Activated CD8-positive, alpha-beta memory T cell treated with anti-CD3 and anti-CD28 coated beads, Interleukin-2, amount 10 ng/mL, durations not matched to agents 7 days and 5 days (primary cell): ENCODE results near the gene TPPP. TPM values are rescaled to one million over a fixed set of nuclear protein-coding genes. Genes with fewer than 3 reads are reported as not detected.
"Not testable (repeated sequence)": the region's sequence is repeated elsewhere in the genome, so short reads cannot be mapped to it uniquely, and the experiment has no call there.

Experiments
- ATAC-seq: fragments of 150-1000 bp; cut with Tn5 transposase; one replicate; pipeline ENCODE4 v1.10.0; 2021; ENCODE audit warnings: moderate library complexity
- CTCF ChIA-PET: fragments of 350-600 bp; sonication (Branson Sonifier 250); formaldehyde crosslinking; loops from one replicate; lab custom pipeline; 2021; ENCODE audit warnings: antibody characterized with exemption; lab: Charles Lee
- DNase-seq: peaks from one replicate; pipeline ENCODE4 v3.0.0-alpha.2; 2020
- H3K27ac Mint-ChIP-seq: one replicate; pipeline ENCODE4 v1.8.0; 2021; ENCODE audit warnings: mild to moderate bottlenecking, mixed read lengths
- H3K27me3 Mint-ChIP-seq: one replicate; pipeline ENCODE4 v1.8.0; 2021; ENCODE audit warnings: mixed read lengths
- H3K36me3 Mint-ChIP-seq: one replicate; pipeline ENCODE4 v1.8.0; 2021; ENCODE audit warnings: mild to moderate bottlenecking, mixed read lengths
- H3K4me1 Mint-ChIP-seq: one replicate; pipeline ENCODE4 v1.8.0; 2021; ENCODE audit warnings: mixed read lengths
- H3K4me3 Mint-ChIP-seq: one replicate; pipeline ENCODE4 v1.8.0; 2021; ENCODE audit warnings: mild to moderate bottlenecking, moderate library complexity, mixed read lengths
- H3K9me3 Mint-ChIP-seq: one replicate; pipeline ENCODE4 v1.8.0; 2022; ENCODE audit warnings: low read depth, mixed read lengths
- total RNA-seq, 2 experiments: library from RNA; stranded (reverse); gene quantifications; one replicate each; pipeline ENCODE4 v1.2.3, GENCODE V29; 2021

TPPP gene
- total RNA-seq, 2 experiments from 2014 or later: 0.16 to 0.20 TPM

DNA sequence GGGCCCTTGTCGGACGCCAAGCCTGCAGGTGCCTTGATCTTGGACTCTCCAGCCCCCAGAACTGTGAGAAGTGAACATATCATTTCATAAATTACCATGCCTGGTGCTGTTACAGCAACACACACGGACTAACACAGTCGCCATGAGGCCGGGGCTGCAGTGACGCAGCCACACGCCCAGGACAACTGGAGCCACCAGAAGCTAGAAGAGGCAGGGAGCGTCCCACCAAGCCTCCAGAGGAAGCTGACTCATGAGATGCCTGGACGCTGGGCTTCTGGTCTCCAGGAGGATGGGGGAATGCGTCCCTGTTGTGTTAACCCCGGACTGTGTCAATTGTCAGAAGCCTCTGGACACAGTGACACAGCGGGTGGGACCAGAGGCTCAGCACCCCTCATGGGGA is 6.2 kb downstream of the TPPP start:
- H3K36me3 Mint-ChIP-seq, H3K27me3 Mint-ChIP-seq, CTCF ChIA-PET, DNase-seq, H3K4me1 Mint-ChIP-seq, H3K9me3 Mint-ChIP-seq, ATAC-seq, H3K4me3 Mint-ChIP-seq, H3K27ac Mint-ChIP-seq: not testable (repeated sequence)

DNA sequence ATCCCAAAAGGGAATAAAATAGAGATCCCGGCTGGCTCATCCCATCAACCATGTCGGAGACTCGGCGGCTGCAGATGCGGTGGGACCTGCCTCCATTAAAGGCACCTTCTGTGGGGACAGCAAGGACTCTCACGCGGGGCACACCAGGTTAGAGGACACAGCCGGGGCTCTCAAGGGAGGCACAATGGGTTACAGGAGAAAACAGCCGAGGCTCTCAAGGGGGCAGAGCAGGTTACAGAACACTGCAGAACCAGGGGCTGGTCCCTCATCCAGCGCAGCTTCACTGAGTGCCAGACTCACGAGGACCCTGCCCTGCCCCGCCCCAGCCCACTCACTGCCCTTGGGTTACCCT is 7.0 kb downstream of the TPPP start:
- DNase-seq: peak; percentile 37
- H3K27me3 Mint-ChIP-seq, H3K36me3 Mint-ChIP-seq, H3K27ac Mint-ChIP-seq, H3K4me1 Mint-ChIP-seq, H3K9me3 Mint-ChIP-seq, CTCF ChIA-PET, H3K4me3 Mint-ChIP-seq, ATAC-seq: not testable (repeated sequence)

DNA sequence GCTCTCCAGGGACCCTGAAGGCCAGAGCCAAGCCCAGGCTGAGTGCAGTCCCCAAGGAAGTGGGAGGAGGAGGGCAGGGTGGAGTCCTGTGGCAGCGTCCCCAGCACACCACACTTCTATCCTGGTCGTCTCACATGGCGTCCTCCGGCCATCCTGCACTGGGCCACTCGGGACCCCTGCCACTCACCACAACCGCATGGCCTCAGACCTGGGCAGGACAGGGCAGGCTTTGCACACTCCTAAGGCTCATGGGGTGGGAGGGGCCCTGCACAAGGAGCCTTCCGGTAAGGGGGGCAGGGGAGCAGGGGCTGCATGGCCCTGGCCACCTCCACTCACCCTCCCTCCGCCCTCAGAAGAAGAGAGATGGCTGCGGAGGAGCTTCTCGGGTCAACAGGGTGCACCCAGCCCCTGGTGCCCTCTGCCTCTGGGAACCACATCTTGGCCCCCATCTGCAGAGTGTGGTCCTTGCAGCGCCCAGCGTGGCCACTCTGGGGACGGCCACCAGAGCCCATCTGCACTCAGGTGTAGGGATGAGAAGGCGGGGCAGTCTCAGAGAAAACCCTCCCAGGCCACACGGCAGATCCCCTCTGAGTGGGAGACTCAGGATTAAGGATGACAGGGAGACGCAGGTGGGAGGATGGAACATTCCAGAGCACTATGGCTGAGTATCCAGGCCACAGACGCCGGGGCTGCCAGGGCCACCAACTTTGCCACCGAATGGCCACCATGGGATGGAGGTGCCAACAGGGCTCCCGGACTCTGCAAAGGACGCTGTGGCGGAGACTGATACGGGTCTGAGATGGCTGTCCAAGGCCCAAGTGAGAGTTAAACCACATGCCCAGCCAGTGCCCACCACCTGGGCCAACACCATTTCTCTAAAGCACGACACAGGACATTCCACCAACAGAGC is 7.6 kb downstream of the TPPP start:
- Mint-ChIP-seq H3K36me3 (no peaks in the 10 kb centered on the region), H3K27ac (no peak overlapping the region), H3K4me1 (no peaks in the 10 kb centered on the region), H3K27me3 (no peaks in the 10 kb centered on the region), H3K4me3 (no peak overlapping the region), H3K9me3 (no peaks in the 10 kb centered on the region)
- ATAC-seq (no peak), DNase-seq (peak; percentile 33)
- CTCF ChIA-PET: no interaction called here

DNA sequence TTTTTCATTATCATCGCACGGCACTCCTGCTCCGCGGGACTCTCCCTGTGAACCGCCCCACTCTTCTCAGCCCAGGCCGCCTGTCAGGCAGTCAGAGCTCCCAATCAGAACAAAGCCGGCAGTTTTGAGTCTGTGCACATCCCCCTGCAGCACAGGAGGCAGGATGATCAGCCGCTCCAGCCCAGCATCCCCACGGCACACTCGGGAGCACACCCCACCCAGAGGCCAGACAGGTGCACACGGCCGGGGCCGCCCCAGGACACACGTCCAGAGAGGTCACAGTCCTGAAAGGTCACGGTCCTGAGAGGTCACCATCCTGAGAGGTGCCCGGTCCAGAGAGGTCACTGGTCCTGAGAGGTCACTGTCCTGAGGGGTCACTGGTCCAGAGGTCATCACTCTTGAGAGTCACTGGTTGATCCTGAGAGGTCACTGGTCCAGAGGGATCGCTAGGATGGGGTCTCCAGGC is 8.4 kb downstream of the TPPP start:
- Mint-ChIP-seq H3K27me3 (no peaks in the 10 kb centered on the region), H3K9me3 (no peaks in the 10 kb centered on the region), H3K4me3 (no peak overlapping the region), H3K36me3 (no peaks in the 10 kb centered on the region), H3K4me1 (no peaks in the 10 kb centered on the region), H3K27ac (no peak overlapping the region)
- CTCF ChIA-PET: no interaction called here
- DNase-seq (peak; percentile 33), ATAC-seq (no peak)

DNA sequence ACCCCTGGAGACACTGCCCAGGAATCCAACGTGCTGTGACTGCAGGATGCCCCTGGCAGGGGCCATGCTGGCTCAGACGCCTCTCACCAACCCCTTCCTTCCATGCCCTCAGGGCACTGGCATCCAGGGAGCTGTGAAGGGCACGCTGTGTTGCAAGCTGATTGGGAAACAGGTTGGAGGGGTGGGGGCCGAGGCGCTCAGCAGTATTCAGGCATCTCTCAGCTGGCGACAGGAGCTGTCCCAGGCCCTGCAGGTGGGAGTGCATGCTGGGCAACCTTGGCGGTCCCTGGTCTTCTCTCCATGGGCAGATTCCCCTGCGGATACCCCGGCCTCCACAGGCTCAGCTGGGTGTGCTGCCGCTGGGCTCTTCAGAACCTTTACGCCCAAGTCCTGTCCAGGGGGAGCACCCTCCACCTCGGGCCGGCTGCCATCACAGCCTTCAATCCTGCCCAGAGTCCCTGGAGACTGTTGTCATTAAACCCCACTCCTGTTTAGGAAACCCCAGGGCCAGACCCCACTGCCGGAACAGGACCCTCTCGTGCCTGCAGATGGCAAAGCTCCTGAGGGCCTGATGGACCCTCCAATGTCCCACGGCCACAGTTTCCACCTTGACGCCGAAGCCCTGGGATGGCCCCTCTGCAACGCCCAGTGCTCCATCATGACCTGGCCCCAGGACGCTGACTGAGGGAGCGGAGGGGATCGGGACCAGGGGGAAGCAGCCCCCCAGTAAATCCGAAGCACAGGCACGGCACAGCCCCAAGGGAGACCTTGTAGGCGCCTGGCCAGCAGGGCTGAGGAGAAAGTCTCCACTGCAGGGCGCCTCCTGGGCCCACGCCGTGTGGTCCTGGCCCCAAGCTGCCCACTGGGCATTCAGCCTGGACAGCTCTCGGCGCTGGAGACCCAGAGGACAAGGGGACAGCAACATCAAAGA is 9.3 kb downstream of the TPPP start:
- no peaks in the 10 kb centered on the region for H3K9me3 Mint-ChIP-seq
- no peaks in the 10 kb centered on the region for H3K4me1 Mint-ChIP-seq
- no peaks in the 10 kb centered on the region for H3K36me3 Mint-ChIP-seq
- H3K27ac Mint-ChIP-seq: no peak overlapping the region
- no peak overlapping the region for H3K4me3 Mint-ChIP-seq
- ATAC-seq (no peak), DNase-seq (peak; percentile 37)
- no peaks in the 10 kb centered on the region for H3K27me3 Mint-ChIP-seq
- CTCF ChIA-PET: no interaction called here

DNA sequence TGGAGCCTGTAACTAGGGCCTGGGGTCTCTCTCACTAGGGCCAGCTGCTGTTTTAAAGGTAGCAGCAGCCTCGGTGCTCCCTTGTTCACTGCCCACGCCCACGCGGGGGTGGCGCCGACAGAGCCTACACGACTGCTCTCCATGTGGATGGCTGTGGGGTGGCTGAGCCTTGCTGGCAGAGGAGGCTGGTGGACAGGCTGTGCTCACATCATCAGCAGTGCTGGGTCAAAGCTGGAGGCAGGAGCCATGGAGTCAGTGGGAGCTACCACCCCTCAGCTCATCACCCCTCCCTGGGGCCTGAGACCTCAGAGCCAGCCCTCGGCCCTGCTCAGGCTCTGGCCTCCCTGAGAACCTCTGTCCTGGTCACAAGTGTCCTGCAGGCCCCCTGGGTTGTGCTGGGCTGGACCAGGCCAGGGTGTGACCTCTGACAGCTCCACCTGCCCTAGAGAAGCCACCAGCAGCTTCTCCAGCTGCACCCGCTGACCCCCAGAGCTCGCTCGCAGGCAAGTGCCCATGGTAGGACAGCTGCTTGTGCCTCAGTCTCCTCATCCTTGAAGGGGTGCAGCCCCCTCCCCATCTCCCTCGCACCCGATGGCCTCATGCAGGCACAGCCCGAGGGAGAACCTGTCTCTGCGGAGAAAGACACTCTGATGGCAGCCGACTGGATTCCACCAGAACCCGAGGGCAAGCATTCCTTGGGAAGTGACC is 10.3 kb downstream of the TPPP start:
- H3K4me1 Mint-ChIP-seq, H3K4me3 Mint-ChIP-seq, H3K27ac Mint-ChIP-seq, H3K9me3 Mint-ChIP-seq, ATAC-seq, H3K36me3 Mint-ChIP-seq, CTCF ChIA-PET, H3K27me3 Mint-ChIP-seq: not testable (repeated sequence)
- peak; percentile 29 for DNase-seq

DNA sequence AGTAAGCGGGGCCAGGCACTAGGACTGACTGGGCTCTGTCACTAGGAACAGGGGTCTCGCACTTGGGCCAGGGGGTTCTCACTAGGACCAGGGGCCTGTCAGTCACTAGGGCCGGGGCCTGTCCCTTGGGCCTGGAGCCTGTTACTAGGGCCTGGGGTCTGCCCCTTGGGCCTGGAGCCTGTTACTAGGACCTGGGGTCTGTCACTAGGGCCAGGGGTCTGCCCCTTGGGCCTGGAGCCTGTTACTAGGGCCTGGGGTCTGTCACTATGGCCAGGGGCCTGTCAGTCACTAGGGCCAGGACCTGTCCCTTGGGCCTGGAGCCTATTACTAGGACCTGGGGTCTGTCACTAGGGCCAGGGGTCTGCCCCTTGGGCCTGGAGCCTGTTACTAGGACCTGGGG is 10.9 kb downstream of the TPPP start:
- H3K27ac Mint-ChIP-seq, H3K27me3 Mint-ChIP-seq, CTCF ChIA-PET, DNase-seq, H3K4me3 Mint-ChIP-seq, H3K4me1 Mint-ChIP-seq, H3K36me3 Mint-ChIP-seq, H3K9me3 Mint-ChIP-seq, ATAC-seq: not testable (repeated sequence)

DNA sequence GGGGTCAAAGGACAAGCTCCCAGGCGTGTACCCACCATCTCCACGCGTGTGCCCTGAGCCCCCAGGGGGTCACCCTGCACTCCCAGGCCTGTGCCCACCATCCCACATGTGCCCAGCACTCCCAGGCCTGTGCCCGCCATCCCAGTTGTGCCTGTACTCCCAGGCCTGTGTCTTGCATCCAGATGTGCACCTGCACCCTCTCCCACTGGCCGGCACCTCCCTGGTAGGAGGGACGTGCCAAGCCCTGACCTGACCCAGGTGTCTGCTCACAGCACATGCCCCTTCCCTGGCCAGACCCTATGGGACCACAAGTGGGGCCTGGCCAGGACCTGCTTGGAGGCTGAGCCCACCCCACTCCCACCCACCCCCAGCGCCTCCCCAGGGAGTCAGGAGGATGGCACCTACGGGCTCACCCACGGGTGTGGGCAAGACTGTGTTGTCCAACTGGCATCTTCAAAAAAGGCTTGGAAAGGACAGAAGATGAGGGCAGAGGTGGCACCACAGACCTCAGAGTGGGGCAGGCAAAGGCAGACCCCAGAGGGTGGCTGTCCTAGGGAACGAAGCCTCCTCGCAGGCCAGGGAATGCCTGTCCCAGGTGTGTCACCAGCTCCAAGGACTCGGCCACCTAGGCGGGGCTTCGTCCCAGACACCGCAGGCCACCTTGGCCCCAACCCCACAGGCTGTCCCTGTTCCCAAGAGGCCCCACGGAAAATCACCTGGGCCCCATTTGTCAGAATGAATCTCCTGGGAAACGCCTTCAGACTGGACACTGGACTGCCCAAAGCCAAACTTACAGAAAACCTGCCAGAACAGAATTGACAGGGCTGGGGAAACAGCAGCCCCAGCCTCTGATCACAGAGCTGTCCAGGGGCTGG is 11.6 kb downstream of the TPPP start:
- H3K27ac Mint-ChIP-seq, H3K27me3 Mint-ChIP-seq, H3K4me1 Mint-ChIP-seq, H3K9me3 Mint-ChIP-seq, ATAC-seq, CTCF ChIA-PET, H3K4me3 Mint-ChIP-seq, DNase-seq, H3K36me3 Mint-ChIP-seq: not testable (repeated sequence)

DNA sequence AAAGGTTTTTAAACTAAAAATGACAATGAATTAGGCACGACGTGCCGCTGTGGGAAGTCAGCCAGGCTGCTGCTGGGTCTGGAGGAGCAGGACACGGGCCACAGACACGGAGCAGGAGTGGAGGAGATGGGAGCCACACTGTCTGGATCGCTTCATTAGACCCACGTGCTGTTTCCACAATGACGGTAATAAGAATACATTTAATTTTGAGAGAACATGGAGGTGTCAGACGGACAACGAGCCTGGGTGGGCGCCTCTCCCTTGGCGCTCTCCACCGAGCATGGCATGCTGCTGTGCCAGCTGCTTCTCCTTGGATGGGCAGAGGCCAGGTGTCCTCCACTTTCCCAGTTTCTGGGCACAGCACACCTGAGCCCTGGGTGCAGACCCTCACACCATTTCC is 12.3 kb downstream of the TPPP start:
- H3K27me3 Mint-ChIP-seq, CTCF ChIA-PET, ATAC-seq, H3K9me3 Mint-ChIP-seq, DNase-seq, H3K27ac Mint-ChIP-seq, H3K4me1 Mint-ChIP-seq, H3K36me3 Mint-ChIP-seq, H3K4me3 Mint-ChIP-seq: not testable (repeated sequence)

DNA sequence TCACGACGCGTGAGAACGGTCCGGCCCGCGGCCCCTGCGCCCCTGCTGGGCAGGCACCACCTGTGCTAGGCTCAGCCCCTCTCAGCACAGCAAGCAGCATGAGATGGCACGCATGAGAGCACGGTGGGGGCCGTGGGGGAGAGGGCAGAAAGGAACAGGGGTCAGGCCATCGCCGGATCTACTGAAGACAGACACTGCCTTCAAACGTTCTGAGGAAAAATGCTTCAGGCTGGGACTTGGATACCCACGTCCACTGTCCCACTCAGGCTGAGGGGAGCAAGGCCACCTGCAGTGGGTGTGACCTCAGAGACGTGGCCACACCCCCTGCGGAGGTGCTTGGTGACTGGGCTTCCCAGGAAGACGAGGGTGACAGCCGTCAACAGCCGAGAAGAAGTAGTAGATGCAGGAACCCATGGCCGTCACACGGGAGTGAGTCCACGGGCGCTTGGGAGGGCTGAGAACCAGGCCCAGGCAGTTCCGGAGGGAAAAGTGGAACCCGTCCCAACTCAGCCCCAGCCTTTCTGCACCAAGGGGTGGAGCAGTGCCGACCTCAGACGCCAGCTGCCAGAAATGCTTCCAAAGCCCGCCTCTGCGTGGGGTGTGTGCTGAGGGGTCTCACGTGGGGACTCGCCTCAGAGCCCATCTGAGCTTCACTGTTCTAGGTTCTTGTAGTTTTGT is 12.9 kb downstream of the TPPP start:
- H3K9me3 Mint-ChIP-seq, H3K27me3 Mint-ChIP-seq, DNase-seq, CTCF ChIA-PET, H3K27ac Mint-ChIP-seq, H3K36me3 Mint-ChIP-seq, H3K4me3 Mint-ChIP-seq, H3K4me1 Mint-ChIP-seq, ATAC-seq: not testable (repeated sequence)

DNA sequence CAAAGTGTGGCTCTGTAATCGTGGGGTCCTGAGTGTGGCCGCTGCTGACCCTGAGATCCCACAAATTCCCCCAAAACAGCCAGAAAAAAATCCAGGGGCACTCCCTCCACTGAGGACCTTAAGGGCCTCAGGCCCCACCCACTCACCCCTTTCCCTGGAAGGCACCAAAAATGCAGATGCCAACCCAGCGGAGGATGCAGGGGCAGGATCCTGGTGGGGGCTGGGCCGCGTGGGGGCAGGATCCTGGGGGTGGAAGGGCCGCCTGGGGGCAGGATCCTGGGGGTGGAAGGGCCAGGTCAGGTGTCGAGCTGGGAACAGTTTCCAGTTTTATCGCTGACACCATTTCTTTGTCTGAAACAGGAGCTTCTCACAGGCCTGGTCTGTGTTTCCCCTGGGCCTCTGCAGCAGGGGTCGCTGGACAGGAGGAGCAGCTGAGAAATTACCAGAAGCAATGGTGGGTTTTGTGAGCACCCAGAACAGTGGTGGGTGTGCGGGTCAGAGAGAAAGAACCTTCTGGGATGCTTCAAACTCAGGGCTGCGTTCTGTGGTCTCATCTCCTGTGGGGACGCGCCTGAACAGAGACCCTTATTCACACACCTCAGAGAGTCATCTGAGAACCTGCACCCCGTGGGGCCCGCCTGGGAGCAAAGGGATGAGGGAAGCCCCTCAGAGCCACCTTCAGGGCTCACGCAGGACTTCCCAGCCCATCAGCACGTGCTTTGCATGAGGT is 13.8 kb downstream of the TPPP start:
- H3K27me3 Mint-ChIP-seq, H3K4me1 Mint-ChIP-seq, CTCF ChIA-PET, H3K9me3 Mint-ChIP-seq, H3K36me3 Mint-ChIP-seq, H3K4me3 Mint-ChIP-seq, H3K27ac Mint-ChIP-seq, ATAC-seq, DNase-seq: not testable (repeated sequence)

DNA sequence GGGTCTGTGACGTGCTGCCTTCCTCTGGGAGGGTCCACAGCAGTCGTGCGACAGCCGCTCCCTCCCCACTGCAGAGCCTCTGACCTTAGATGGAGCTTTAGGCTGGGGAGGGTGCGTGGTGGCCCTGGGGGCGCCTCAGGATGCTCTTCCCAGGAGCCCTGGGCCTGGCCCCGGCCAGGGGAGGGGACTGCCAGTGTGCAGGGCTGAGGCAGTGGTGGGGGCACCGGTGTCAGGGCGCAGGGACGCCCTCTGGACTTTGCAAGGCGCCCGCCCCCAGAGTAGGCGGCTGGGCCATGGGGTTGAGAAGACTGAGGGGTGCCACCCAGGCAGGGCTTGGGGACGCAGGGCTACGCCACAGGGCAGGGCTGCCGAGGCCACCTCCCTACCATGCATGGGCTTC is 14.6 kb downstream of the TPPP start:
- DNase-seq, H3K36me3 Mint-ChIP-seq, H3K27ac Mint-ChIP-seq, H3K27me3 Mint-ChIP-seq, CTCF ChIA-PET, H3K4me3 Mint-ChIP-seq, H3K4me1 Mint-ChIP-seq, H3K9me3 Mint-ChIP-seq, ATAC-seq: not testable (repeated sequence)
